Measurements from ENCODE around the gene SIRPA.

GRCh38 chr20:1922786-1923185, 27.6 kb downstream of the SIRPA start:
- no peak for TF ChIP-seq POLR2A (IDR thresholded peaks at IDR 0.05; ENCODE audit: low read length)
- TF ChIP-seq GATA1 (IDR thresholded peaks at IDR 0.05; ENCODE audit: low read depth, low read length), result no peak

Data from erythroblast (primary cell).